Thoracic aorta (tissue), 2 donors: ENCODE data around the gene LRRK1. TPM values are rescaled to one million over a fixed set of nuclear protein-coding genes. Genes with fewer than 3 reads are reported as not detected.

ENCODE experiments used
- ATAC-seq: fragments of 150-250 bp; one replicate; pipeline ENCODE4 v1.8.0; 2017; ENCODE audit warnings: low read depth; ENCODE audit not compliant: insufficient number of reproducible peaks, low FRiP score
- DNase-seq: peaks from one replicate; pipeline ENCODE4 v3.0.0-alpha.2; 2020; ENCODE audit warnings: low spot score
- H3K27ac ChIP-seq, 2 donors: fragments of 200-600 bp; sonication (generic); 1 replicate in 1 of 2; 2 replicates in 1 of 2; pipeline ENCODE4 v1.5.1; 2016; ENCODE audit warnings: mild to moderate bottlenecking in 2 of 2, moderate library complexity in 2 of 2
- H3K27me3 ChIP-seq: fragments of 200-600 bp; sonication (generic); replicated peaks from 2 replicates; pipeline ENCODE4 v1.6.0; 2016; ENCODE audit warnings: mild to moderate bottlenecking; ENCODE audit not compliant: insufficient read depth
- H3K36me3 ChIP-seq: fragments of 200-600 bp; sonication (generic); one replicate; pipeline ENCODE4 v1.5.1; 2016
- H3K4me1 ChIP-seq, 2 donors: fragments of 200-600 bp; sonication (generic); 1 replicate in 1 of 2; 2 replicates in 1 of 2; pipeline versions ENCODE4 v1.5.1 to v1.6.0; 2016; ENCODE audit warnings: low read depth in 2 of 2, mild to moderate bottlenecking in 1 of 2; ENCODE audit not compliant: control insufficient read depth in 1 of 2
- H3K4me3 ChIP-seq: fragments of 200-600 bp; sonication (generic); 2 replicates; pipeline ENCODE4 v1.5.1; 2016; ENCODE audit warnings: mild to moderate bottlenecking
- H3K9me3 ChIP-seq: fragments of 200-600 bp; sonication (generic); 2 replicates; pipeline ENCODE4 v1.5.1; 2016
- CTCF ChIP-seq: fragments of 200-600 bp; sonication (generic); IDR thresholded peaks from one replicate; pipeline ENCODE4 v1.5.1; 2019; ENCODE audit warnings: antibody characterized with exemption
- total RNA-seq, 2 donors: library from RNA; depleted of rRNA; stranded (reverse); fragments of >200 nt; gene quantifications; one replicate each; pipeline versions ENCODE4 v1.1.0 to v1.2.3, GENCODE V29; 2016

Gene LRRK1
- total RNA-seq, 2 donors from 2014 or later = 17.2 to 47.1 TPM

GRCh38 chr15:100900136-100900794 is 18.9 kb upstream of the LRRK1 start:
- TF ChIP-seq CTCF = no peak
- H3K36me3 ChIP-seq = no peaks in the 10 kb centered on the region
- H3K27ac ChIP-seq = no peak overlapping the region
- no peaks in the 10 kb centered on the region for H3K27me3 ChIP-seq
- no peak overlapping the region for H3K4me3 ChIP-seq
- no peaks in the 10 kb centered on the region for H3K9me3 ChIP-seq
- DNase-seq (no peak), ATAC-seq (no peak)
- peaks cover 10 to 23% of the 10 kb centered on the region in 2 donors for H3K4me1 ChIP-seq

- ATAC-seq (no peak), DNase-seq (no peak)
- Histone ChIP-seq H3K27ac (no peak overlapping the region), H3K36me3 (no peaks in the 10 kb centered on the region), H3K9me3 (no peaks in the 10 kb centered on the region), H3K4me1 (peaks cover 10 to 23% of the 10 kb centered on the region in 2 donors), H3K4me3 (no peak overlapping the region), H3K27me3 (no peaks in the 10 kb centered on the region)
- TF ChIP-seq CTCF = no peak
These were observed 18.4 kb upstream of the LRRK1 start for GRCh38 chr15:100900795-100901169.

GRCh38 chr15:100901296-100901695 is 17.9 kb upstream of the LRRK1 start:
- no peak overlapping the region for H3K4me3 ChIP-seq
- ATAC-seq (no peak), DNase-seq (no peak)
- H3K27ac ChIP-seq = no peak overlapping the region
- peaks cover 10 to 23% of the 10 kb centered on the region in 2 donors for H3K4me1 ChIP-seq
- H3K36me3 ChIP-seq = no peaks in the 10 kb centered on the region
- H3K9me3 ChIP-seq = no peaks in the 10 kb centered on the region
- TF ChIP-seq CTCF = no peak
- no peaks in the 10 kb centered on the region for H3K27me3 ChIP-seq

- H3K4me1 ChIP-seq = peaks cover 10 to 23% of the 10 kb centered on the region in 2 donors
- H3K36me3 ChIP-seq = no peaks in the 10 kb centered on the region
- TF ChIP-seq CTCF = no peak
- DNase-seq (no peak), ATAC-seq (no peak)
- peak overlapping the region; percentile 40 to 43 for H3K27ac ChIP-seq
- H3K27me3 ChIP-seq = no peaks in the 10 kb centered on the region
- H3K4me3 ChIP-seq = peak overlapping the region; percentile 66
- H3K9me3 ChIP-seq = no peaks in the 10 kb centered on the region
These were observed 17.3 kb upstream of the LRRK1 start for GRCh38 chr15:100901702-100902435.

- H3K9me3 ChIP-seq = no peaks in the 10 kb centered on the region
- ATAC-seq (no peak), DNase-seq (peak; percentile 30)
- H3K36me3 ChIP-seq = no peaks in the 10 kb centered on the region
- H3K27ac ChIP-seq = peak overlapping the region; percentile 40 to 43
- no peaks in the 10 kb centered on the region for H3K27me3 ChIP-seq
- peaks cover 10 to 23% of the 10 kb centered on the region in 2 donors for H3K4me1 ChIP-seq
- H3K4me3 ChIP-seq = peak overlapping the region; percentile 66
- TF ChIP-seq CTCF = no peak
These were observed 16.6 kb upstream of the LRRK1 start for GRCh38 chr15:100902436-100903167.
